Stimulated activated CD8-positive, alpha-beta memory T cell treated with anti-CD3 and anti-CD28 coated beads, Interleukin-12 subunit alpha, Interleukin-12 subunit beta, amount 100 ng/mL, for 4 hours (primary cell): ENCODE results near the gene GPD1L.
A peak's percentile ranks its signal among the peaks of the same experiment; 100 is the strongest.
"Not testable (repeated sequence)": the region's sequence is repeated elsewhere in the genome, so short reads cannot be mapped to it uniquely, and the experiment has no call there.

Experiments used
- DNase-seq: peaks from one replicate; pipeline ENCODE4 v3.0.0-alpha.2; 2020; ENCODE audit warnings: low read depth

The GPD1L gene

GRCh38 chr3:32105291-32106131 is 909 bp upstream of the GPD1L start:
- DNase-seq: no peak

GRCh38 chr3:32106929-32107362 is 526 bp downstream of the GPD1L start:
- DNase-seq: no peak

- DNase-seq: not testable (repeated sequence)
Measured at GRCh38 chr3:32108224-32108623, 1.8 kb downstream of the GPD1L start.

- DNase-seq: no peak
Measured at GRCh38 chr3:32109256-32109655, 2.8 kb downstream of the GPD1L start.

GRCh38 chr3:32110233-32110760 is 3.9 kb downstream of the GPD1L start:
- DNase-seq: no peak

GRCh38 chr3:32111560-32111959 is 5.1 kb downstream of the GPD1L start:
- DNase-seq: no peak

- DNase-seq: no peak
Measured at GRCh38 chr3:32113566-32113965, 7.1 kb downstream of the GPD1L start.

- DNase-seq: no peak
Measured at GRCh38 chr3:32113981-32114545, 7.6 kb downstream of the GPD1L start.

- DNase-seq: peak; percentile 32
Measured at GRCh38 chr3:32114546-32115386, 8.3 kb downstream of the GPD1L start.

- no peak for DNase-seq
Measured at GRCh38 chr3:32117320-32117719, 10.9 kb downstream of the GPD1L start.

- DNase-seq: no peak
Measured at GRCh38 chr3:32118215-32118614, 11.8 kb downstream of the GPD1L start.

- DNase-seq: no peak
Measured at GRCh38 chr3:32120471-32120870, 14.1 kb downstream of the GPD1L start.

- DNase-seq: no peak
Measured at GRCh38 chr3:32121137-32121536, 14.7 kb downstream of the GPD1L start.

GRCh38 chr3:32123620-32124019 is 17.2 kb downstream of the GPD1L start:
- DNase-seq: no peak

- DNase-seq: no peak
Measured at GRCh38 chr3:32125012-32125411, 18.6 kb downstream of the GPD1L start.

GRCh38 chr3:32126305-32127015 is 20.0 kb downstream of the GPD1L start:
- no peak for DNase-seq

GRCh38 chr3:32127219-32127826 is 20.9 kb downstream of the GPD1L start:
- no peak for DNase-seq

GRCh38 chr3:32128936-32129335 is 22.5 kb downstream of the GPD1L start:
- DNase-seq: no peak

- DNase-seq: no peak
Measured at GRCh38 chr3:32129832-32130231, 23.4 kb downstream of the GPD1L start.

- DNase-seq: no peak
Measured at GRCh38 chr3:32132121-32132520, 25.7 kb downstream of the GPD1L start.

- no peak for DNase-seq
Measured at GRCh38 chr3:32132706-32133105, 26.3 kb downstream of the GPD1L start.
